WERI-Rb-1 (cell line): Measurements from ENCODE around the gene DNAAF5.

Source experiments
- DNase-seq: peaks from one replicate; pipeline ENCODE4 v3.0.0-alpha.2; 2020
- H3K27ac ChIP-seq: fragments of 250-450 bp; sonication (Bioruptor Pico); 2 replicates; pipeline ENCODE4 v1.5.1; 2020; ENCODE audit warnings: mild to moderate bottlenecking, moderate library complexity
- H3K27me3 ChIP-seq: fragments of 250-450 bp; sonication (Bioruptor Pico); 2 replicates; pipeline ENCODE4 v1.5.1; 2021; ENCODE audit warnings: mild to moderate bottlenecking, low read depth, moderate library complexity; ENCODE audit not compliant: insufficient read depth, severe bottlenecking
- H3K36me3 ChIP-seq: fragments of 250-450 bp; sonication (Bioruptor Pico); 2 replicates; pipeline ENCODE4 v1.5.1; 2020; ENCODE audit warnings: mild to moderate bottlenecking, moderate library complexity
- H3K4me3 ChIP-seq: 2 replicates; pipeline ENCODE4 v1.5.1; 2011; ENCODE audit warnings: low read depth, mild to moderate bottlenecking, control low read depth, low read length
- H3K9me3 ChIP-seq: fragments of 250-450 bp; sonication (Bioruptor Pico); 2 replicates; pipeline ENCODE4 v1.5.1; 2021; ENCODE audit warnings: mild to moderate bottlenecking, moderate library complexity; ENCODE audit not compliant: severe bottlenecking
- TF ChIP-seq, protein P1 (sequence below): IDR thresholded peaks from 2 replicates; pipeline ENCODE4 v1.5.1; 2011; ENCODE audit warnings: low read depth, mild to moderate bottlenecking, control low read depth, inconsistent platforms, low read length

The DNAAF5 gene

DNA sequence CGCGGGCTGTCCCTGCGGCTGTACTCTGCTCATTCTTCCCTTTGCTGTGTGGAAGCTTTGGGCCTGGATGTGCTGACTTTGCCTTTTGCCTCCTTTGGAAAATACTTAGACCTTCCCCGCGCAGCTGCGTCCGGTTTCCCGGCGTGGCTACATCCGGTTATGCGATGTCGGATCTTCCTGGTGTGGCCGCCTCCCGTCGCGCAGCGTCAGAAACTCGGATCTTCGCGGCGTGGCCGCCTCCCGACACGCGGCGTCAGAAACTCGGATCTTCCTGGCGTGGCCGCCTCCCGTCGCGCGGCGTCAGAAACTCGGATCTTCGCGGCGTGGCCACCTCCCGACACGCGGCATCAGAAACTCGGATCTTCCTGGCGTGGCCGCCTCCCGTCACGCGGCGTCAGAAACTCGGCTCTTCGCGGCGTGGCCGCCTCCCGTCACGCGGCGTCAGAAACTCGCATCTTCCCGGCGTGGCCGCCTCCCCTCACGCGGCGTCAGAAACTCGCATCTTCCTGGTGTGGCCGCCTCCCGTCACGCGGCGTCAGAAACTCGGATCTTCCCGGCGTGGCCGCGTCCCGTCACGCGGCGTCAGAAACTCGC, 55.5 kb downstream of the DNAAF5 start:
- no peak for DNase-seq
- peaks cover 49% of the 10 kb centered on the region for H3K36me3 ChIP-seq

DNA sequence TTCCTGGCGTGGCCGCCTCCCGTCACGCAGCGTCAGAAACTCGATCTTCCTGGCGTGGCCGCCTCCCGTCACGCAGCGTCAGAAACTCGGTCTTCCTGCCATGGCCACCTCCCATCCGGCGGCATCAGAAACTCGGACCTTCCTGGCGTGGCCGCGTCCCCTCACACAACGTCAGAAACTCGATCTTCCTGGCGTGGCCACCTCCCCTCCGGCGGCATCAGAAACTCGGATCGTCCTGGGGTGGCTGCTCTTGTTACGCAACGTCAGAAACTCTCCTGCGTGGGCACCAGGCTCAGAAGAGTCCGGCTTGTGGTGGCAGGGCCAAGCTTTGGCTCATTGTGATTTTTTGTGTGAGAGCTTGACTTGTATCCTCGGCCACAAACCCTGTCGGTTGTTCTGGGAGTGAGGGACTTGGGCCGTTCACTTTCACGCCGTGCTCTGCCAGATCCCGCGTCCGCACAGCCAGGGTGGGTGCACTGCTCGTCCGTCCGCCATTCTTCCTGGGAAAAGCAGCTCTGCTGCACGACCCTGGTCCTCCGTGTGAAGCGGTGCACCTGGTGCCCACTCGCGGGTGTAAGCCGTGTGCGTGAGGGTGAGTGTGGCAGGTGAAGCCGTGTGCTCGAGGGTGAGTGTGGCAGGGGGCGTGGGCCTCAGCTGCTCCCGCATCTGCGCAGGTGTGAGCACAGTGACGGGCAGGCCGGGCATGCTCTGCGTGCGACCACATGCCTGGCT, 56.4 kb downstream of the DNAAF5 start:
- peaks cover 45% of the 10 kb centered on the region for H3K36me3 ChIP-seq
- no peaks in the 10 kb centered on the region for H3K27me3 ChIP-seq
- no peaks in the 10 kb centered on the region for H3K9me3 ChIP-seq
- TF ChIP-seq, protein P1, sequence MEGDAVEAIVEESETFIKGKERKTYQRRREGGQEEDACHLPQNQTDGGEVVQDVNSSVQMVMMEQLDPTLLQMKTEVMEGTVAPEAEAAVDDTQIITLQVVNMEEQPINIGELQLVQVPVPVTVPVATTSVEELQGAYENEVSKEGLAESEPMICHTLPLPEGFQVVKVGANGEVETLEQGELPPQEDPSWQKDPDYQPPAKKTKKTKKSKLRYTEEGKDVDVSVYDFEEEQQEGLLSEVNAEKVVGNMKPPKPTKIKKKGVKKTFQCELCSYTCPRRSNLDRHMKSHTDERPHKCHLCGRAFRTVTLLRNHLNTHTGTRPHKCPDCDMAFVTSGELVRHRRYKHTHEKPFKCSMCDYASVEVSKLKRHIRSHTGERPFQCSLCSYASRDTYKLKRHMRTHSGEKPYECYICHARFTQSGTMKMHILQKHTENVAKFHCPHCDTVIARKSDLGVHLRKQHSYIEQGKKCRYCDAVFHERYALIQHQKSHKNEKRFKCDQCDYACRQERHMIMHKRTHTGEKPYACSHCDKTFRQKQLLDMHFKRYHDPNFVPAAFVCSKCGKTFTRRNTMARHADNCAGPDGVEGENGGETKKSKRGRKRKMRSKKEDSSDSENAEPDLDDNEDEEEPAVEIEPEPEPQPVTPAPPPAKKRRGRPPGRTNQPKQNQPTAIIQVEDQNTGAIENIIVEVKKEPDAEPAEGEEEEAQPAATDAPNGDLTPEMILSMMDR = no peak
- H3K27ac ChIP-seq = no peak overlapping the region
- no peak for DNase-seq
- H3K4me3 ChIP-seq = no peak overlapping the region

More for the DNA sequence above, 55.5 kb downstream of the DNAAF5 start:
- no peaks in the 10 kb centered on the region for H3K9me3 ChIP-seq
- H3K4me3 ChIP-seq = no peak overlapping the region
- no peaks in the 10 kb centered on the region for H3K27me3 ChIP-seq
- TF ChIP-seq, protein P1 = no peak
- no peak overlapping the region for H3K27ac ChIP-seq

DNA sequence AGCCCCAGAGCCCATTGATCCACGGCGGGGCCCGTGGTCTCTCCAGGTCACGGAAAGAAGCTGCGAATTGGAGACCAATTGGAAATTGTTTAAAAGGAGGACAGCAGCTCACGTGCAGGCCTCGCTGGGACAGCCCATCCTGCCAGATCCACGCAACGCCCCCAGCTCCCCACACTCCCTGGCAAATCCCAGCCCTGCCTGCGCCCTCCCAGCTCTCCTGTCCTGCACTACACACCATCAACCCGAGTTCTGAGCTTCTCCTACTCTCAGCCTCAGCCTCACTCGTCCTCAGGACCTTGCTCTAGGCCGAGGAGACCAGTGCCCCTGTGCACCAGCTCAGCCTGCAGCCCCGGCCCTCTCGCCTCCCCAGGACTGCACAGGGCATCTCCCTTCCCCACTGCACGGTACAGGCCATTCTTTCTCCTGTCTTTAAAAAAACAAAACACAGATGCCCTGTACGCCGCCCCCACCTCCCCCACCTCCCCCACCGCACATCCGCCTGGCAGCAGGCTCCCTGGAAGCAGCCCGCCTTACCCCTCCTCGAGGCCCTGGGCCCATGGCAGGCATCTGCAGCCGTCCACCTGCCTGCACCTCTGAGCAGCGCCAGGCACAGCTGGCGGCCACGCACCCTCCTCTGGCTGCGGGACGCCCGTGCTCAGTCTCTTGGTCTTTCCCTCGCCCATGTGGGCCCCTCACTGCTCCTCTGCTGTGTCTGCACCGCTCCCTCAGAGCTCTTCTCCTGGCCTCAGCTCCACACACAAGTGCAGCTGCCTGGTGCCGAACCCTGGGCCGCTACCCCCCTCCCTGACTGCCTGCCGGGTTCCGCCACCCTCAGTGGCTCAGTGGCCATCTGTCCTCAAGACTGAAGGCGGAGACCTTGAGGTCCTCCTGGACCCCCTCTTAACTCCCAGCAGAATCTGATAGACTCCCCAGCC, 57.3 kb downstream of the DNAAF5 start:
- Histone ChIP-seq H3K9me3 (no peaks in the 10 kb centered on the region), H3K27ac (no peak overlapping the region), H3K36me3 (peaks cover 43% of the 10 kb centered on the region), H3K4me3 (no peak overlapping the region), H3K27me3 (no peaks in the 10 kb centered on the region)
- TF ChIP-seq, protein P1 = no peak
- DNase-seq = no peak

DNA sequence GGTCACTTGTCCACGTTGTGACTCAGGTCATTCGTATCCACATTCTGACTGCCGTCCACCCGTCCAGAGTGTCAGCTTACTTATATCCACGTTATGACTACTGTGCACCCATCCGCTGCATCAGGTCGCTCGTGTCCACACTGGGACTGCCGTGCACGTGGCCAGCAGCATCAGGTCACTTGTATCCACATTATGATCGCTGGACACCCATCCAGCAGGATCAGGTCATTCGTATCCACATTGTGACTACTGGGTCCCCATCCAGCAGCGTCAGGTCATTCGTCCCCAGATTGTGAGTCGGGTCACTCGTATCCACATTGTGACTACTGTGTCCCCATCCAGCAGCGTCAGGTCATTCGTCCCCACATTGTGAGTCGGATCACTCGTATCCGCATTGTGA, 58.5 kb downstream of the DNAAF5 start:
- H3K27me3 ChIP-seq = no peaks in the 10 kb centered on the region
- TF ChIP-seq, protein P1 = no peak
- no peak overlapping the region for H3K4me3 ChIP-seq
- peaks cover 46% of the 10 kb centered on the region for H3K36me3 ChIP-seq
- H3K9me3 ChIP-seq = no peaks in the 10 kb centered on the region
- no peak overlapping the region for H3K27ac ChIP-seq
- no peak for DNase-seq

DNA sequence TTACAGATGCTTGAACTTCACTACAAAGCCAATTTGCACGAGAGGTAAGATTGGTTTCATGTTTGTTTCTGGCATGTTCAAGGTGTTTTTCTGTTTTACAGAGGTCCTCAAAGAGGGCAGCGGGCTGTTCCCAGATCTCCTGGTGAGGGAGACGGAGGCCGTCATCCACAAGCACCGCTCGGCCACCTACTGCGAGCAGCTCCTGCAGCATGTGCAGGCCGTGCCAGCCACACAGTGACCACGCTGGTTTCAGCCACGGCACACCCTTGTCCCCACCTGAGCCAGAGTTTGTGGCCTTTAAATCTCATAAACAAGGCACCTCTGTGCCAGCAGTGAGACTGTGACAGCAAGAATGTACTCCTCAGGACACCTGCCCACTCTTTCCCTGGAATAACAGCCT, 58.9 kb downstream of the DNAAF5 start:
- peaks cover 41% of the 10 kb centered on the region for H3K36me3 ChIP-seq
- DNase-seq = no peak
- no peaks in the 10 kb centered on the region for H3K9me3 ChIP-seq
- TF ChIP-seq, protein P1 = no peak
- no peak overlapping the region for H3K27ac ChIP-seq
- H3K27me3 ChIP-seq = no peaks in the 10 kb centered on the region
- no peak overlapping the region for H3K4me3 ChIP-seq
